Fibroblast of villous mesenchyme (primary cell): Measurements from ENCODE around the gene ASIC2. TPM values are rescaled to one million over a fixed set of nuclear protein-coding genes. Genes with fewer than 3 reads are reported as not detected.

Experiments used
- DNase-seq: peaks from one replicate; pipeline ENCODE4 v3.0.0-alpha.2; 2010; ENCODE audit warnings: low read depth
- H3K4me3 ChIP-seq: 2 replicates; pipeline ENCODE4 v1.5.1; 2011; ENCODE audit warnings: low read depth, mild to moderate bottlenecking, low read length
- total RNA-seq: library from RNA; depleted of rRNA; stranded (reverse); fragments of >200 nt; gene quantifications from 2 replicates; pipeline ENCODE4 v1.2.3, GENCODE V29; 2012
- TF ChIP-seq, protein P1 (sequence below): IDR thresholded peaks from 2 replicates; pipeline ENCODE4 v1.5.1; 2012; ENCODE audit warnings: low read depth, mild to moderate bottlenecking, low read length; ENCODE audit not compliant: insufficient read depth

Gene ASIC2
- total RNA-seq, 1 donor, result not detected

DNA sequence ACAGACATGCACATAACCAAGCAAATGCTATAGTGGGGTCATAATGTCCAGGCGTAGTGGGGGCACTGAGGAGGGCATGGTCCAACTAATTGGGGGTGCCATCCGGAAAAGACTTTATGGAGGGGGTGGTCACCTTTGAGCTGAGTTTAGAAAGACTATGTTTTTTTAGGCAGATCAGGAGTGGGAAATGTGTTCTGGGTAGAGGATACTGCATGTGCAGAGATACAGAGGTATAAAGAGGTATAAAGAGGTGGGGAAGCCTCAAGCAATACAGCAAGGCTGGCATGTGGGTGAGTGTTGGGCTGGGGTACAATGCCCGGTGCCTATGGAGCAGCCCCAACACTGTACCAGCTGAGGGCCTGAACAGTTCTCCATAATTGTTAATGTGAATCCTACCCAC lies 248.3 kb downstream of the ASIC2 start:
- TF ChIP-seq, protein P1, sequence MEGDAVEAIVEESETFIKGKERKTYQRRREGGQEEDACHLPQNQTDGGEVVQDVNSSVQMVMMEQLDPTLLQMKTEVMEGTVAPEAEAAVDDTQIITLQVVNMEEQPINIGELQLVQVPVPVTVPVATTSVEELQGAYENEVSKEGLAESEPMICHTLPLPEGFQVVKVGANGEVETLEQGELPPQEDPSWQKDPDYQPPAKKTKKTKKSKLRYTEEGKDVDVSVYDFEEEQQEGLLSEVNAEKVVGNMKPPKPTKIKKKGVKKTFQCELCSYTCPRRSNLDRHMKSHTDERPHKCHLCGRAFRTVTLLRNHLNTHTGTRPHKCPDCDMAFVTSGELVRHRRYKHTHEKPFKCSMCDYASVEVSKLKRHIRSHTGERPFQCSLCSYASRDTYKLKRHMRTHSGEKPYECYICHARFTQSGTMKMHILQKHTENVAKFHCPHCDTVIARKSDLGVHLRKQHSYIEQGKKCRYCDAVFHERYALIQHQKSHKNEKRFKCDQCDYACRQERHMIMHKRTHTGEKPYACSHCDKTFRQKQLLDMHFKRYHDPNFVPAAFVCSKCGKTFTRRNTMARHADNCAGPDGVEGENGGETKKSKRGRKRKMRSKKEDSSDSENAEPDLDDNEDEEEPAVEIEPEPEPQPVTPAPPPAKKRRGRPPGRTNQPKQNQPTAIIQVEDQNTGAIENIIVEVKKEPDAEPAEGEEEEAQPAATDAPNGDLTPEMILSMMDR, result no peak
- DNase-seq, result no peak
- H3K4me3 ChIP-seq, result no peak overlapping the region

DNA sequence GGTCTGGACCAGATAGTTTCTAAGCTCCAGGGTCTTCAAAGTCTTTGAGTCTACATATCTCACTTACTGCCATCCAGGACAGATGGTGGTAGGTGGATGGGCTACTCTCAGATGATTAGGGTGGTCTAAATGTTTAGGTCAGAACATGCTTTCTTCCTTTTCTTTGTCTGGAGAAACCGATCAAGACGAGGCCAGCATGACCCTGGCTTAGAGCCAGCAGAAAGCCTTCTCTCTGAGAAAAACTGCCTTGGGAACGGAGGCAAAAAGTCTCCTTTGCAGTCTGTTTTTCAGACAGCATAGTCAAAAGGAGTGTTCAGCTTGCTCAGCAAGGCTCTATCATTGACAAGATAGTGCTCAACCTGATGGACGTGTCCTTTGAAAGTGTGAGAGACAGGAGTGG lies 252.6 kb downstream of the ASIC2 start:
- no peak overlapping the region for H3K4me3 ChIP-seq
- no peak for DNase-seq
- TF ChIP-seq, protein P1, result no peak

DNA sequence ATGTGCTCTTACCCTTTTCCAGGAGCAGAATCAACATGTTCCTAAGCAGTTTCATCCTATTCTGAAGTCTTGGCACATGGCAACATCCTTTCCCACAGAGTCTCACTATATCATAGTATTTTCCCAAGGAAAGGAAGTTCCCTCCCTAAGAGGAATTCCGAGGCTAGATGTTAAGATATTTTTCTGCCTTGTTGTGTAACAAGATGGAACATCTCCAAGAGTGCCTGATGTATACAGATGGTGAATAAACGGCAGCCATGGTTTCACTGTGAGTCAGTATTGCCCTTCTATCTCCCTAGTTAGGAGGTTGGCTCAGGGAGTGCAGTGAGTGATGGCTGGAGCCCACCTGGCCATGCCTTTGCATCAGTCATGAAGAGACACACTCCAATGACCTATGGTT lies 253.2 kb downstream of the ASIC2 start:
- no peak overlapping the region for H3K4me3 ChIP-seq
- DNase-seq, result peak; percentile 94
- TF ChIP-seq, protein P1, result no peak

DNA sequence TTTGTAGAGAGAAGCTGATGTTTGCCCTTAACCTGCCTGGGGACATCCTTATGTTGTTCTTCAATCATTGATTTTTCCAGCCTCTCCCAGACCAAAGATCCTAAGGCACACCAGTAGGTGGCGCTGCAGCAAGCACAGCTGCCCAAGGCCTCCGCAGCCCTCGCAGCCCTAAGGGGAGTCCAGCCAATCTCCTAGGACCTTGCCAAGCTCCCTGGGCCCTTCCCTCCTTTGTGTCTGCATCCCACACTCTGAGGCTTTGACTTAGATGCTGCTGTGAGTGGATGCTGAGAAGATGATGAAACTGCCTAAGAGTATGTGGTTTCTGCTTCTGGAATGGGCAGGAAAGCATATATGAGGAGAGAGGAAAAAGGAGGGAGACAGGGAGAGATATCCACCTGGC lies 254.4 kb downstream of the ASIC2 start:
- DNase-seq, result peak; percentile 57
- TF ChIP-seq, protein P1, result peak; percentile 84
- H3K4me3 ChIP-seq, result no peak overlapping the region

DNA sequence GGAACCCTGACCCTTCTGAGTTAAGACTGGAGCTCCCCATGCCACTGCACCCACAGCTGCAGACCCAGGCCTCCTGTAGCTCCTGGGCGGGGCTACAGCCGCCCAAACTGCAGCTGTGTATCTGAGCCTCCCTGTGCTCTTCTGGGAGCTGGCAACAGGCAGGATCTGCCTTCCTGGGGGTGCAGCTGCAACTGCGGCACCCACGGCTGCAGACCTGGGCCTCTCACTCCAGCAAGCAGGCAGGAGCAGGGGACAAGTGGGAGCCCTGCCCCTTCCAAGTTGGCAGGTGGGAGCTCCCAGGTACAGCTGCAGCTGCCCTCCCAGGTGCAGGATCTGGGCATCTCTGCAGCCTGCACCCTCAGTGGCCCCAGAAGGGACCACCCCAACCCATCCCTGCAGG lies 259.9 kb downstream of the ASIC2 start:
- TF ChIP-seq, protein P1, result no peak
- no peak for DNase-seq
- H3K4me3 ChIP-seq, result no peak overlapping the region

DNA sequence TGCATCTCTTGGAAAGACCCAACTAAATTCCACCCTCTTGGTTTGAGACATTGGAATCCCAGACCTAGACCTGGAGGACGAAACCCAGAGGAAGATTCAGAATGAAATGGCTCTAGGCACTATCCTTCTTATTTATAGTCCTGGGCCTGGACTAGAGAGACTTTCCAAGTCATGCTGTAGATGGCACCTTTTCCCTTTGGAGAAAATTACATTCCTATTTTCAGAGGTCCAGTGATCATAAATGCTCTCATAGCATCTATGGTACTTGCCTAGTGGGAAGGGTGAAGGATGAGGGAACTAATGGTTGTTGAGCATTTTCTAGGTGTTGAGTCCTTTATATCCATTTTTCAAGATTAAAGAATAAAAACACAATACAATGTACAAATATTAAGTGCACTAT lies 264.3 kb downstream of the ASIC2 start:
- TF ChIP-seq, protein P1, result no peak
- no peak overlapping the region for H3K4me3 ChIP-seq
- no peak for DNase-seq

DNA sequence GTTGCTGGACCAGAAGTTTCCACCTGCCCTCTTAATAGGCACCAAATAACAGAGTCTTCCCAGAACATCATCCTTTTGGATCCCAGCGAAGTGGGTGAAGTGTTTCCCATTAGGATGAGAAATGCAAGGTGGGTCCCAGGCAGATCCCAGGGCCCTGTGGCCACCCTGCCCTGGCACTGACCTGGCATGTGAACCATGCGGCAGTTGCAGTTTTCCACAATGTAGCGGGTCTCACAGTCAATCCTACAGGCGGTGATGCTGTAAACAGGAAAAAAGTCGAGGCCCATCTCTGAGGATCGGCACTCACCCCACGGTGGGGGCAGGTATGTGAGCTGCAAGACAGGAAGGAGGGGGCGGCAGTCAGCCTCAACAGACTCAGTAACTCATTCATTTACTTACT lies 265.0 kb downstream of the ASIC2 start:
- no peak for DNase-seq
- TF ChIP-seq, protein P1, result no peak
- H3K4me3 ChIP-seq, result no peak overlapping the region
